ENCODE data around the gene PYGL. TPM values are rescaled to one million over a fixed set of nuclear protein-coding genes. Genes with fewer than 3 reads are reported as not detected.

Gene PYGL
- total RNA-seq, 4 donors from 2014 or later: 18.5 to 39.7 (median 27.4) TPM

GRCh38 chr14:50937800-50938199 is 6.5 kb downstream of the PYGL start:
- H3K36me3 ChIP-seq: peaks cover 0 to 36% of the 10 kb centered on the region in 2 donors
- H3K4me1 ChIP-seq: no peaks in the 10 kb centered on the region
- WGBS, 2 donors (ENCODE audit: low coverage in 1 of 2): 77 to 82% methylated on average over 3 to 4 of the region's 4 CpGs
- no peaks in the 10 kb centered on the region for H3K9me3 ChIP-seq
- no peak overlapping the region for H3K4me3 ChIP-seq
- H3K27me3 ChIP-seq: no peaks in the 10 kb centered on the region
- no peak overlapping the region for H3K27ac ChIP-seq
- TF ChIP-seq EP300 (IDR thresholded peaks at IDR 0.05) (no peak), POLR2A (IDR thresholded peaks at IDR 0.05) (no peak)
- no peak for ATAC-seq

GRCh38 chr14:50937325-50937724 is 7.0 kb downstream of the PYGL start:
- H3K4me3 ChIP-seq: no peak overlapping the region
- TF ChIP-seq POLR2AphosphoS5 (IDR thresholded peaks at IDR 0.05): no peak
- TF ChIP-seq EP300 (IDR thresholded peaks at IDR 0.05): no peak
- TF ChIP-seq, protein P1, sequence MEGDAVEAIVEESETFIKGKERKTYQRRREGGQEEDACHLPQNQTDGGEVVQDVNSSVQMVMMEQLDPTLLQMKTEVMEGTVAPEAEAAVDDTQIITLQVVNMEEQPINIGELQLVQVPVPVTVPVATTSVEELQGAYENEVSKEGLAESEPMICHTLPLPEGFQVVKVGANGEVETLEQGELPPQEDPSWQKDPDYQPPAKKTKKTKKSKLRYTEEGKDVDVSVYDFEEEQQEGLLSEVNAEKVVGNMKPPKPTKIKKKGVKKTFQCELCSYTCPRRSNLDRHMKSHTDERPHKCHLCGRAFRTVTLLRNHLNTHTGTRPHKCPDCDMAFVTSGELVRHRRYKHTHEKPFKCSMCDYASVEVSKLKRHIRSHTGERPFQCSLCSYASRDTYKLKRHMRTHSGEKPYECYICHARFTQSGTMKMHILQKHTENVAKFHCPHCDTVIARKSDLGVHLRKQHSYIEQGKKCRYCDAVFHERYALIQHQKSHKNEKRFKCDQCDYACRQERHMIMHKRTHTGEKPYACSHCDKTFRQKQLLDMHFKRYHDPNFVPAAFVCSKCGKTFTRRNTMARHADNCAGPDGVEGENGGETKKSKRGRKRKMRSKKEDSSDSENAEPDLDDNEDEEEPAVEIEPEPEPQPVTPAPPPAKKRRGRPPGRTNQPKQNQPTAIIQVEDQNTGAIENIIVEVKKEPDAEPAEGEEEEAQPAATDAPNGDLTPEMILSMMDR (IDR thresholded peaks at IDR 0.05): no peak
- TF ChIP-seq POLR2A (IDR thresholded peaks at IDR 0.05): no peak
- no peak overlapping the region for H3K27ac ChIP-seq
- no peaks in the 10 kb centered on the region for H3K9me3 ChIP-seq
- H3K27me3 ChIP-seq: no peaks in the 10 kb centered on the region
- H3K36me3 ChIP-seq: peaks cover 0 to 40% of the 10 kb centered on the region in 2 donors
- 59 to 76% methylated on average over 2 of the region's 2 CpGs for WGBS, 2 donors (ENCODE audit: low coverage in 1 of 2)
- H3K4me1 ChIP-seq: no peaks in the 10 kb centered on the region
- no peak for ATAC-seq

- peaks cover 0 to 45% of the 10 kb centered on the region in 2 donors for H3K36me3 ChIP-seq
- H3K4me3 ChIP-seq: no peak overlapping the region
- 90 to 100% methylated on average over 2 of the region's 2 CpGs for WGBS, 2 donors (ENCODE audit: low coverage in 1 of 2)
- TF ChIP-seq EP300 (IDR thresholded peaks at IDR 0.05) (no peak), POLR2A (IDR thresholded peaks at IDR 0.05) (no peak), POLR2AphosphoS5 (IDR thresholded peaks at IDR 0.05) (no peak)
- TF ChIP-seq, protein P1 (IDR thresholded peaks at IDR 0.05): no peak
- no peak for ATAC-seq
- no peaks in the 10 kb centered on the region for H3K27me3 ChIP-seq
- no peaks in the 10 kb centered on the region for H3K9me3 ChIP-seq
- no peaks in the 10 kb centered on the region for H3K4me1 ChIP-seq
- H3K27ac ChIP-seq: no peak overlapping the region
Observed at GRCh38 chr14:50936882-50937281, 7.4 kb downstream of the PYGL start.

DNA sequence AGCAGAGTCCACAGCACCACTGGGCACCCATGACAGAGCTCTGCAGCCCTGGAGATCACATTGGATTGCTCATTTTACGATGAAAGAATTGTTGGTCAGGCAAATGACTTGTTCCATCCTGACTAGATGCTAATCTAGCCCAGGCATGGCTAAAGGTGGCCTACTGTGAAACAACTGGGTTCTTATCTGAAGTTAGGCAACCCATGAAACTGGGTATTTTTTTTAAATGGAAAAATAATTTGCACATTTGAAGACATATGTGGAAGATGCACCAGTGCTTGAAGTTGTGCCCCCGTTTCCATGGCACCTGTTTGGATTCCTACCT is 8.3 kb downstream of the PYGL start:
- Histone ChIP-seq H3K36me3 (peaks cover 0 to 54% of the 10 kb centered on the region in 2 donors), H3K27me3 (no peaks in the 10 kb centered on the region), H3K27ac (no peak overlapping the region), H3K4me1 (no peaks in the 10 kb centered on the region), H3K9me3 (no peaks in the 10 kb centered on the region), H3K4me3 (no peak overlapping the region)
- ATAC-seq: no peak
- 40 to 73% methylated on average over 1 to 2 of the region's 2 CpGs for WGBS, 2 donors (ENCODE audit: low coverage in 1 of 2)
- TF ChIP-seq, protein P1 (IDR thresholded peaks at IDR 0.05): no peak
- TF ChIP-seq POLR2A (IDR thresholded peaks at IDR 0.05) (no peak), EP300 (IDR thresholded peaks at IDR 0.05) (no peak), POLR2AphosphoS5 (IDR thresholded peaks at IDR 0.05) (no peak)

DNA sequence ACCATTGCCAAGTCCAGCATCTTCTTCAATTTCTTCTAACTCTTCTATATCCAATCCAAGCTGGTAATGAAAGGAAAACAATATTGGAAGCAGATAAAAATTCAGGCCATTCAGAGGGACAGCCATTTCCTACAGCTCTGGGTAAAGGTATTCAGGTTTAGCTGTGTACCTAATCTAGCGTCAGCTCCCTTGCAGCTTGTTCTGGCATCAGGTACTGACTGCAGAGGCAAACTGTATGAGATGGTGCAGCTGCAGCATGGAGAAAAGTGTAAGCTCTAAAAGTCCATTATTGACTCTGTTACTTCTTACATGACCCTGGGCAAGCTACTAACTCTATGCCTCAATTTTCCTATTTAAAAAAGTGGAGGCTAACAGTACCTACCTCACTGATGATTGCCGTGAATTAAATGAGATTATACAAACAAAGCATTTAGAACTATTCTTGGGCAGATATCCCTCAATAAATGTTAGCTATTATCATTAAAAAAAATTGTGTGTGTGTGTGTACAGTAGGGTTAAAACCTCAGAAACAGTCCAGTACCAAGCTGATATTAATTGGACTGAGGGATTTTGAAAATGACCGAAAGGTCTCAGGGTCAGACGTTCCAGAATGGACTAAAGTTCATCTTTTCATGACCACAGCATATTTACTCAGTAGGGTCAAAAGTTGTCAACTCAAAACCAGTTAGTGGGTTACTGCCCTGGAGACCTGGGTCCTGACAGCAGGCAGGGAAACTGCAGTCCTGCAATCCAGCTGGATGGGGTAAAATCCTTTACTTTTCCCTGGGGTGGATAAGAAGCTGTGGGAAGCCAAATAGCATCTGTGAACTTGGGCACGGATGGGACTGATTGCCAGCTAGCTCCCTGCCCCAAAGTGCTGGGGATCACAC is 8.9 kb downstream of the PYGL start:
- Histone ChIP-seq H3K36me3 (peaks cover 0 to 60% of the 10 kb centered on the region in 2 donors), H3K27ac (no peak overlapping the region), H3K4me1 (no peaks in the 10 kb centered on the region), H3K27me3 (no peaks in the 10 kb centered on the region), H3K4me3 (no peak overlapping the region), H3K9me3 (no peaks in the 10 kb centered on the region)
- WGBS, 2 donors (ENCODE audit: low coverage in 1 of 2): 67 to 75% methylated on average over 4 to 5 of the region's 5 CpGs
- TF ChIP-seq POLR2AphosphoS5 (IDR thresholded peaks at IDR 0.05): no peak
- no peak for TF ChIP-seq POLR2A (IDR thresholded peaks at IDR 0.05)
- no peak for ATAC-seq

Measured in gastroesophageal sphincter (tissue), 4 donors.